ENCODE measurements around the gene SLC39A8.
A peak's percentile ranks its signal among the peaks of the same experiment; 100 is the strongest.

Gene SLC39A8

GRCh38 chr4:102338405-102338804 lies 6.9 kb downstream of the SLC39A8 start:
- DNase-seq (ENCODE audit: insufficient read length) (no peak), FAIRE-seq (no peak)
- no peak for TF ChIP-seq TAF1 (IDR thresholded peaks at IDR 0.05; ENCODE audit: borderline replicate concordance, low read depth, low read length)
- no peak for TF ChIP-seq POLR2A (IDR thresholded peaks at IDR 0.05; ENCODE audit: low read depth, low read length)
- no peak for TF ChIP-seq POLR2AphosphoS5 (IDR thresholded peaks at IDR 0.05; ENCODE audit: low read depth, low read length)

- no peak for TF ChIP-seq TAF1 (IDR thresholded peaks at IDR 0.05; ENCODE audit: borderline replicate concordance, low read depth, low read length)
- no peak for TF ChIP-seq POLR2AphosphoS5 (IDR thresholded peaks at IDR 0.05; ENCODE audit: low read depth, low read length)
- TF ChIP-seq POLR2A (IDR thresholded peaks at IDR 0.05; ENCODE audit: low read depth, low read length): no peak
- DNase-seq (ENCODE audit: insufficient read length) (no peak), FAIRE-seq (no peak)
Observed at GRCh38 chr4:102335616-102336015, 9.7 kb downstream of the SLC39A8 start.

GRCh38 chr4:102334624-102335023 lies 10.7 kb downstream of the SLC39A8 start:
- TF ChIP-seq TAF1 (IDR thresholded peaks at IDR 0.05; ENCODE audit: borderline replicate concordance, low read depth, low read length): no peak
- no peak for TF ChIP-seq POLR2A (IDR thresholded peaks at IDR 0.05; ENCODE audit: low read depth, low read length)
- TF ChIP-seq POLR2AphosphoS5 (IDR thresholded peaks at IDR 0.05; ENCODE audit: low read depth, low read length): no peak
- FAIRE-seq (no peak), DNase-seq (ENCODE audit: insufficient read length) (no peak)

- no peak for FAIRE-seq
- no peak for DNase-seq (ENCODE audit: insufficient read length)
- TF ChIP-seq POLR2A (IDR thresholded peaks at IDR 0.05; ENCODE audit: low read depth, low read length): no peak
- no peak for TF ChIP-seq POLR2AphosphoS5 (IDR thresholded peaks at IDR 0.05; ENCODE audit: low read depth, low read length)
- TF ChIP-seq TAF1 (IDR thresholded peaks at IDR 0.05; ENCODE audit: borderline replicate concordance, low read depth, low read length): no peak
Observed at GRCh38 chr4:102333787-102334186, 11.5 kb downstream of the SLC39A8 start.

GRCh38 chr4:102328045-102328444 lies 17.2 kb downstream of the SLC39A8 start:
- FAIRE-seq (no peak), DNase-seq (ENCODE audit: insufficient read length) (no peak)
- TF ChIP-seq POLR2A (IDR thresholded peaks at IDR 0.05; ENCODE audit: low read depth, low read length) (no peak), TAF1 (IDR thresholded peaks at IDR 0.05; ENCODE audit: borderline replicate concordance, low read depth, low read length) (no peak), POLR2AphosphoS5 (IDR thresholded peaks at IDR 0.05; ENCODE audit: low read depth, low read length) (no peak)

- FAIRE-seq: peak; percentile 57
- no peak for DNase-seq (ENCODE audit: insufficient read length)
- TF ChIP-seq POLR2A (IDR thresholded peaks at IDR 0.05; ENCODE audit: low read depth, low read length) (no peak), TAF1 (IDR thresholded peaks at IDR 0.05; ENCODE audit: borderline replicate concordance, low read depth, low read length) (no peak), POLR2AphosphoS5 (IDR thresholded peaks at IDR 0.05; ENCODE audit: low read depth, low read length) (no peak)
Observed at GRCh38 chr4:102326951-102327350, 18.3 kb downstream of the SLC39A8 start.

GRCh38 chr4:102324730-102325129 lies 20.6 kb downstream of the SLC39A8 start:
- TF ChIP-seq POLR2AphosphoS5 (IDR thresholded peaks at IDR 0.05; ENCODE audit: low read depth, low read length): no peak
- TF ChIP-seq POLR2A (IDR thresholded peaks at IDR 0.05; ENCODE audit: low read depth, low read length): no peak
- no peak for TF ChIP-seq TAF1 (IDR thresholded peaks at IDR 0.05; ENCODE audit: borderline replicate concordance, low read depth, low read length)
- DNase-seq (ENCODE audit: insufficient read length) (no peak), FAIRE-seq (no peak)

GRCh38 chr4:102322736-102323135 lies 22.5 kb downstream of the SLC39A8 start:
- peak; percentile 74 for FAIRE-seq
- no peak for DNase-seq (ENCODE audit: insufficient read length)
- TF ChIP-seq POLR2A (IDR thresholded peaks at IDR 0.05; ENCODE audit: low read depth, low read length): no peak
- TF ChIP-seq POLR2AphosphoS5 (IDR thresholded peaks at IDR 0.05; ENCODE audit: low read depth, low read length): no peak
- TF ChIP-seq TAF1 (IDR thresholded peaks at IDR 0.05; ENCODE audit: borderline replicate concordance, low read depth, low read length): no peak

GRCh38 chr4:102321260-102321995 lies 23.9 kb downstream of the SLC39A8 start:
- no peak for TF ChIP-seq POLR2A (IDR thresholded peaks at IDR 0.05; ENCODE audit: low read depth, low read length)
- TF ChIP-seq TAF1 (IDR thresholded peaks at IDR 0.05; ENCODE audit: borderline replicate concordance, low read depth, low read length): no peak
- TF ChIP-seq POLR2AphosphoS5 (IDR thresholded peaks at IDR 0.05; ENCODE audit: low read depth, low read length): no peak
- no peak for DNase-seq (ENCODE audit: insufficient read length)
- FAIRE-seq: peak; percentile 87

GRCh38 chr4:102319594-102319993 lies 25.7 kb downstream of the SLC39A8 start:
- FAIRE-seq (no peak), DNase-seq (ENCODE audit: insufficient read length) (no peak)
- TF ChIP-seq TAF1 (IDR thresholded peaks at IDR 0.05; ENCODE audit: borderline replicate concordance, low read depth, low read length): no peak
- no peak for TF ChIP-seq POLR2AphosphoS5 (IDR thresholded peaks at IDR 0.05; ENCODE audit: low read depth, low read length)
- no peak for TF ChIP-seq POLR2A (IDR thresholded peaks at IDR 0.05; ENCODE audit: low read depth, low read length)

GRCh38 chr4:102318526-102318925 lies 26.8 kb downstream of the SLC39A8 start:
- DNase-seq (ENCODE audit: insufficient read length) (no peak), FAIRE-seq (no peak)

GRCh38 chr4:102318105-102318504 lies 27.2 kb downstream of the SLC39A8 start:
- DNase-seq (ENCODE audit: insufficient read length): no peak
- FAIRE-seq: no peak
- no peak for TF ChIP-seq POLR2A (IDR thresholded peaks at IDR 0.05; ENCODE audit: low read depth, low read length)
- no peak for TF ChIP-seq POLR2AphosphoS5 (IDR thresholded peaks at IDR 0.05; ENCODE audit: low read depth, low read length)
- no peak for TF ChIP-seq TAF1 (IDR thresholded peaks at IDR 0.05; ENCODE audit: borderline replicate concordance, low read depth, low read length)

More at GRCh38 chr4:102318526-102318925, 26.8 kb downstream of the SLC39A8 start:
- no peak for TF ChIP-seq POLR2AphosphoS5 (IDR thresholded peaks at IDR 0.05; ENCODE audit: low read depth, low read length)
- no peak for TF ChIP-seq POLR2A (IDR thresholded peaks at IDR 0.05; ENCODE audit: low read depth, low read length)
